ENCODE results near the gene CYB5RL. TPM values are rescaled to one million over a fixed set of nuclear protein-coding genes. Genes with fewer than 3 reads are reported as not detected.

The CYB5RL gene
- total and polyA plus RNA-seq, 2 of the 8 experiments (the other 6 are each of a cell fraction or from before 2014, with no cell fraction given) = 13.2 to 14.1 TPM

DNA sequence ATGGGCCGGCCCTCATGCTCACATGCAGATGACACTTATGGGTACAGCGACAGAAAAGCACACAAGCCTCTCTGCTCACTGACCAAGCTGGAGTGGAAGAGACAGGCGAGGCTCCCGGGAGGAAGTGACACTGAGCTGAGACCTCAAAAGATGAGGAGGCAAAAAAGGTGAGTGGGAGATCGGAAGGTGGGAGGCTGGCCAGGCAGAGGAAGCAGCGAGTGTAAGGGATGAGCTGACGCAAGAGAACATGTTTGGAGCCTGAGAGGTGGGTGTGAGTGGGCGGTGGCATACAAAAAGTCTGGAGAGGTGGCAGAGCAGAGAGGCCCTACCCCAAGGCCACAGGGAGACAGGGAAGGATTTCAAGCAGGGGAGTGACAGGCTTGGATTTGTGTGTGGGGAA lies 28.8 kb downstream of the CYB5RL start (continued):
- no peak for TF ChIP-seq SAP30 (IDR thresholded peaks at IDR 0.05; ENCODE audit: insufficient read depth, insufficient replicate concordance, low read length)
- TF ChIP-seq, protein P1, sequence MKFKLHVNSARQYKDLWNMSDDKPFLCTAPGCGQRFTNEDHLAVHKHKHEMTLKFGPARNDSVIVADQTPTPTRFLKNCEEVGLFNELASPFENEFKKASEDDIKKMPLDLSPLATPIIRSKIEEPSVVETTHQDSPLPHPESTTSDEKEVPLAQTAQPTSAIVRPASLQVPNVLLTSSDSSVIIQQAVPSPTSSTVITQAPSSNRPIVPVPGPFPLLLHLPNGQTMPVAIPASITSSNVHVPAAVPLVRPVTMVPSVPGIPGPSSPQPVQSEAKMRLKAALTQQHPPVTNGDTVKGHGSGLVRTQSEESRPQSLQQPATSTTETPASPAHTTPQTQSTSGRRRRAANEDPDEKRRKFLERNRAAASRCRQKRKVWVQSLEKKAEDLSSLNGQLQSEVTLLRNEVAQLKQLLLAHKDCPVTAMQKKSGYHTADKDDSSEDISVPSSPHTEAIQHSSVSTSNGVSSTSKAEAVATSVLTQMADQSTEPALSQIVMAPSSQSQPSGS (IDR thresholded peaks at IDR 0.05; ENCODE audit: low read length) = no peak
- TF ChIP-seq EZH2 (IDR thresholded peaks at IDR 0.05; ENCODE audit: low read depth, low read length, severe bottlenecking) = no peak
- TF ChIP-seq BCL11A (IDR thresholded peaks at IDR 0.05; ENCODE audit: low read depth in 2 of 2, low read length in 2 of 2) = no peak
- TF ChIP-seq ASH2L (IDR thresholded peaks at IDR 0.05; ENCODE audit: low read length) = no peak
- no peak for TF ChIP-seq POLR2AphosphoS5 (IDR thresholded peaks at IDR 0.05; ENCODE audit: low read depth, low read length)

All from H1 (cell line).